HepG2 (cell line): Measurements from ENCODE around the gene UCN. TPM values are rescaled to one million over a fixed set of nuclear protein-coding genes. Genes with fewer than 3 reads are reported as not detected.

Source experiments
- ARID2 ChIP-seq: sonication (generic); formaldehyde crosslinking; IDR thresholded peaks from 2 replicates; pipeline ENCODE4 v1.8.1; 2022; ENCODE audit warnings: mild to moderate bottlenecking, missing genetic modification reagents, borderline replicate concordance
- CHD2 ChIP-seq: IDR thresholded peaks from 2 replicates; pipeline ENCODE4 v1.6.1; 2011; ENCODE audit warnings: low read depth, low read length, improper control_type of control experiment
- HNRNPUL1 ChIP-seq: fragments of 200-400 bp; formaldehyde crosslinking; IDR thresholded peaks from 2 replicates; pipeline ENCODE4 v1.6.1; 2017; ENCODE audit warnings: low read depth, mild to moderate bottlenecking, low read length, moderate library complexity
- MED8 ChIP-seq: sonication (generic); formaldehyde crosslinking; IDR thresholded peaks from 2 replicates; pipeline ENCODE4 v1.8.1; 2023; ENCODE audit warnings: mild to moderate bottlenecking, missing genetic modification reagents; ENCODE audit not compliant: insufficient replicate concordance
- PAWR ChIP-seq: sonication (generic); formaldehyde crosslinking; IDR thresholded peaks from 2 replicates; pipeline ENCODE4 v1.4.0; 2020; ENCODE audit warnings: missing genetic modification reagents, mild to moderate bottlenecking, borderline replicate concordance
- RFXANK ChIP-seq: IDR thresholded peaks from 2 replicates; pipeline ENCODE4 v1.6.1; 2016
- RORA ChIP-seq: sonication (generic); formaldehyde crosslinking; IDR thresholded peaks from 2 replicates; pipeline ENCODE4 v1.5.0; 2020; ENCODE audit warnings: mild to moderate bottlenecking, missing genetic modification reagents, moderate library complexity
- SAP130 ChIP-seq: IDR thresholded peaks from 2 replicates; pipeline ENCODE4 v1.6.1; 2016; ENCODE audit warnings: low read depth
- STAG1 ChIP-seq: sonication (generic); formaldehyde crosslinking; IDR thresholded peaks from 2 replicates; pipeline ENCODE4 v1.4.0; 2020; ENCODE audit warnings: missing genetic modification reagents
- TCF12 ChIP-seq, 2 experiments: fragments of 450-650 bp in 1 of 2; sonication (generic) in 1 of 2; formaldehyde crosslinking in 1 of 2; IDR thresholded peaks; 2 replicates each; pipeline versions ENCODE4 v1.6.1 to v1.8.0; 2017 to 2022; ENCODE audit warnings: antibody characterized with exemption in 1 of 2, mild to moderate bottlenecking in 1 of 2, missing genetic modification reagents in 1 of 2, moderate library complexity in 1 of 2
- TCF7 ChIP-seq: sonication (generic); IDR thresholded peaks from 2 replicates; pipeline ENCODE4 v1.6.1; 2016; ENCODE audit warnings: antibody characterized with exemption, low read depth
- TEAD3 ChIP-seq: optimal IDR thresholded peaks from 2 replicates; pipeline ENCODE3; 2016; ENCODE audit warnings: borderline replicate concordance
- THAP7 ChIP-seq: sonication (generic); formaldehyde crosslinking; IDR thresholded peaks from 2 replicates; pipeline ENCODE4 v1.8.1; 2023; ENCODE audit warnings: mild to moderate bottlenecking, missing genetic modification reagents
- ZBTB37 ChIP-seq: sonication (generic); formaldehyde crosslinking; IDR thresholded peaks from 2 replicates; pipeline ENCODE4 v1.4.0; 2020; ENCODE audit warnings: mild to moderate bottlenecking, missing genetic modification reagents
- ZBTB4 ChIP-seq: sonication (generic); formaldehyde crosslinking; IDR thresholded peaks from 2 replicates; pipeline ENCODE4 v1.4.0; 2020; ENCODE audit warnings: missing genetic modification reagents, mild to moderate bottlenecking, borderline replicate concordance
- ZNF256 ChIP-seq: sonication (generic); formaldehyde crosslinking; conservative IDR thresholded peaks from 2 replicates; pipeline ENCODE4 v1.4.0; 2020; ENCODE audit warnings: missing genetic modification reagents
- ZNF296 ChIP-seq: sonication (generic); formaldehyde crosslinking; conservative IDR thresholded peaks from 2 replicates; pipeline ENCODE4 v1.5.0; 2020; ENCODE audit warnings: mild to moderate bottlenecking, missing genetic modification reagents
- ZNF317 ChIP-seq: sonication (generic); formaldehyde crosslinking; IDR thresholded peaks from 2 replicates; pipeline ENCODE4 v1.5.0; 2020; ENCODE audit warnings: mild to moderate bottlenecking, missing genetic modification reagents
- ZNF432 ChIP-seq: sonication (generic); formaldehyde crosslinking; IDR thresholded peaks from 2 replicates; pipeline ENCODE4 v1.5.0; 2020; ENCODE audit warnings: missing genetic modification reagents, mild to moderate bottlenecking, borderline replicate concordance
- ZNF607 ChIP-seq: sonication (generic); formaldehyde crosslinking; IDR thresholded peaks from 2 replicates; pipeline ENCODE4 v1.5.1; 2020; ENCODE audit warnings: missing genetic modification reagents, mild to moderate bottlenecking, borderline replicate concordance
- ZSCAN25 ChIP-seq: sonication (generic); formaldehyde crosslinking; IDR thresholded peaks from 2 replicates; pipeline ENCODE4 v1.8.0; 2022; ENCODE audit warnings: mild to moderate bottlenecking, missing genetic modification reagents
- polyA plus RNA-seq, 8 experiments: library from polyadenylated mRNA; depleted of rRNA in 3 of 8; stranded (reverse) in 7 of 8; unstranded in 1 of 8; fragments of >200 nt; fragmentation: Illumina TruSeq in 4 of 8; extraction: Trizol in 4 of 8; gene quantifications; 2 replicates each; pipeline versions ENCODE4 v1.2.1 to v1.2.3, GENCODE V29; 2011 to 2016; ENCODE audit warnings: low read depth in 4 of 8, missing spikeins in 1 of 8, mixed read lengths in 1 of 8; ENCODE audit not compliant: insufficient read depth in 1 of 8
- total RNA-seq, 5 experiments: library from RNA; depleted of rRNA; stranded (reverse); fragments of >200 nt; fragmentation: Illumina TruSeq; extraction: Trizol; gene quantifications; 2 replicates each; pipeline ENCODE4 v1.2.3, GENCODE V29; 2016; ENCODE audit warnings: low read depth in 1 of 5
- TF ChIP-seq, protein P1 (sequence below): sonication (generic); formaldehyde crosslinking; IDR thresholded peaks from 2 replicates; pipeline ENCODE4 v1.5.0; 2020; ENCODE audit warnings: missing genetic modification reagents, mild to moderate bottlenecking, borderline replicate concordance
- TF ChIP-seq, protein P2 (sequence below): sonication (generic); formaldehyde crosslinking; IDR thresholded peaks from 2 replicates; pipeline ENCODE4 v1.8.0; 2022; ENCODE audit warnings: mild to moderate bottlenecking, missing genetic modification reagents, borderline replicate concordance

Gene UCN
- total and polyA plus RNA-seq, 2 of the 13 experiments (the other 11 are each of a cell fraction or from before 2014, with no cell fraction given): 1.2 to 2.3 TPM

- TF ChIP-seq TCF7 (no peak), ZNF432 (CRISPR knock-in tag) (0 out of 2 replicates have a peak, but pooled peaks have one; percentile 56), ZNF607 (CRISPR knock-in tag) (no peak), STAG1 (no peak), PAWR (CRISPR knock-in tag) (0 out of 2 replicates have a peak, but pooled peaks have one; percentile 26), ZNF296 (CRISPR knock-in tag) (no peak), HNRNPUL1 (no peak), TEAD3 (CRISPR knock-in tag) (peak; percentile 13), RORA (no peak), ZNF256 (CRISPR knock-in tag) (no peak), RFXANK (CRISPR knock-in tag) (no peak), MED8 (CRISPR knock-in tag) (peak; percentile 26), ZSCAN25 (CRISPR knock-in tag) (0 out of 2 replicates have a peak, but pooled peaks have one; percentile 9), ZNF317 (0 out of 2 replicates have a peak, but pooled peaks have one; percentile 9), ARID2 (CRISPR knock-in tag) (peak; percentile 96), ZBTB4 (CRISPR knock-in tag) (0 out of 2 replicates have a peak, but pooled peaks have one; percentile 2), THAP7 (CRISPR knock-in tag) (0 out of 2 replicates have a peak, but pooled peaks have one; percentile 53), ZBTB37 (CRISPR knock-in tag) (no peak; the same call in 1 of the 2 replicates), TCF12 (IDR thresholded peaks at IDR 0.05) (no peak), TCF12 (CRISPR knock-in tag; IDR thresholded peaks at IDR 0.05) (no peak), SAP130 (CRISPR knock-in tag) (no peak), CHD2 (no peak)
- TF ChIP-seq, protein P1, sequence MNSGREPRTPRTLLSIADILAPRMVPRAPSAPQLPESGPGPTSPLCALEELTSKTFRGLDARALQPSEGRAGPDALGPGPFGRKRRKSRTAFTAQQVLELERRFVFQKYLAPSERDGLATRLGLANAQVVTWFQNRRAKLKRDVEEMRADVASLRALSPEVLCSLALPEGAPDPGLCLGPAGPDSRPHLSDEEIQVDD: no peak
- TF ChIP-seq, protein P2, sequence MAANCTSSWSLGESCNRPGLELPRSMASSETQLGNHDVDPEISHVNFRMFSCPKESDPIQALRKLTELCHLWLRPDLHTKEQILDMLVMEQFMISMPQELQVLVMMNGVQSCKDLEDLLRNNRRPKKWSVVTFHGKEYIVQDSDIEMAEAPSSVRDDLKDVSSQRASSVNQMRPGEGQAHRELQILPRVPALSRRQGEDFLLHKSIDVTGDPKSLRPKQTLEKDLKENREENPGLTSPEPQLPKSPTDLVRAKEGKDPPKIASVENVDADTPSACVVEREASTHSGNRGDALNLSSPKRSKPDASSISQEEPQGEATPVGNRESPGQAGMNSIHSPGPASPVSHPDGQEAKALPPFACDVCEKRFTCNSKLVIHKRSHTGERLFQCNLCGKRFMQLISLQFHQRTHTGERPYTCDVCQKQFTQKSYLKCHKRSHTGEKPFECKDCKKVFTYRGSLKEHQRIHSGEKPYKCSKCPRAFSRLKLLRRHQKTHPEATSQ: peak; percentile 32; the same call in 1 of the 2 replicates
Measured at GRCh38 chr2:27322301-27322765, 14.1 kb upstream of the UCN start (continued).
